Hematopoietic multipotent progenitor cell treated with erythropoietin and hydrocortisone succinate and interleukin-3 and kit ligand, for 4 days (in vitro differentiated cells): ENCODE measurements around the gene CAMTA1.

Experiments used
- DNase-seq: peaks from one replicate; pipeline ENCODE4 v3.0.0-alpha.2; 2015

The CAMTA1 gene

GRCh38 chr1:6985549-6986276 lies 200.5 kb downstream of the CAMTA1 start:
- DNase-seq, result no peak

GRCh38 chr1:6986281-6986680 lies 201.0 kb downstream of the CAMTA1 start:
- no peak for DNase-seq

DNA sequence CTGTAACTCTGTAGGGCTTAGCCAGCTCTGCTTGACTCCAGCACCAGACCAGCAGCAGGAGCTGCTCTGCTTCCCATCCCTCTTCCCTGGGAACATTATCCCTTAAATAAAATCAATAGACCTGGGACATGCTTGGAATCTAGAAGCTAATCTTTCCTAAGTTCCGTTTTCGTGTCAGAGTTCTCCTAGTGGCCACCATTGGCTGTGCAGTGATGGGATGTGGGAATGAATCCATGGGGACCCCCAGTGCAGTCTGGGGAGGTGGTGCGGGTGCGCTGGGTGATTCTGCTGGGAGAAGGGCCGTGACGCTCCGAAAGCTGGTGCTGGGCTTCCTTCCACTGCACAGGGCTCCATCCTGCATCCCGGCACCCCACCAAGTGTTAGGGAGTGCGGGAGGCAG lies 202.7 kb downstream of the CAMTA1 start:
- DNase-seq, result no peak

DNA sequence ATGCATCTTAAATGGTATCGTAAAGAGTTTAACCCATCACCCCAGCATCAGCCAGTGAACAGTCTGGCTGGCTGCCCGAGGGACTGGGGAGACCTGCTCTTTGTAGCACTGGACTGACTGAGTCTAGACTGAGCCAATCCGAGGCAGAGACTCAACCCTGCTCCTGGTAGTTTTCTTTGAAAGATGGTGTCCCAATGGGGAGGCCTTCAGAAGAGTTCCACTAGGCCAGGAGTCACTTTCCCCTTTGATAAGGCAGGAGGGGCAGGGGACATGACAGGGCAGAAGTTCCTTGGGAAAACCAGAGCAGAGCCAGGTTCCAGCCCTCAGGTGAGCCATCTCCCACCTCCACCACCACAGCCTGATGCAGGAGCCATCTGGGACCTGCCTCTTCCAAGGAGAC lies 203.5 kb downstream of the CAMTA1 start:
- DNase-seq, result no peak

DNA sequence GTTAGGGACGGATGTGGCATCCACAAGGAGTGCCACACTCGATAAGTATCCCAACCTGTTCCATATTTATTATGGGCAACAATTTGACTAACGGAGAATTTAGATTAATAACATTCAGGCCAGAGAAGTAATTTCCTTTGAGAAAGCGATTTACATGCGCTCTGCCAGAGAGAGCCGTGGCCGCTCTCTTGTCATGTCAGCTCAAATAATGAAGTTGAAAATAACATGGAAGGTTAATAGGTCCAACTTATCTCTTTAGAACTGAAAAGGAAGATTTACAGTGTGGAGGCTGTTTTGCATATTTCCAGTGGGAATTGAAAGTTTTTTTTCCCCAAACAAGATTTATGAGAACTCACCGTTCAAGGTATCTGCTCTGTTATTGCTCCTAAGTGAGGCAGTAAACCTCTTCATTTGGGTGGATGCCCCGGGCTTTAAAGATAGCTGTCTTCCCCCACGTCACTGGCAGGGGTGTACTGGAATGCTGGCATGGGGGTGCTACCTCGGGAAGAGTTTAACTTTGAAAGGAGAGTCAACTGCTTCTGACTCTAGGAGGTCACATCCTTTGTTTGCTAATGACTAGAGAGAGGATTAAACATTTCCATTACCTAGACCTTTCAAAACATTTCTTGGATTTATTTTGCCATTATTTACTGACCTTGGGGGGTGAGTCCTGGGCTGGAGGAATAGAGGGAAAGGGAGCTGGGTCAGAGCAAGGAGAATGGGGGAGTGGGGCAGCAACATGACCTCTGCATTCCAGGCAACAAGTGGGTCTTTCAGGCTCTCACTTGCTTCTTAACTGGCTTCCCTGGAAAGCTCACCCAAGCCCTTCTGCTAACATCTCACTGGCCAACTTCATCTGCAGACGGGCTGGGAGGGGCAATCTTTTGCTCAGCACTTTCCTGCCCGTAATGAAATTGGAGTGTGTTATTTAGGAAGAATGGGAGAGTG lies 204.2 kb downstream of the CAMTA1 start:
- DNase-seq, result no peak

DNA sequence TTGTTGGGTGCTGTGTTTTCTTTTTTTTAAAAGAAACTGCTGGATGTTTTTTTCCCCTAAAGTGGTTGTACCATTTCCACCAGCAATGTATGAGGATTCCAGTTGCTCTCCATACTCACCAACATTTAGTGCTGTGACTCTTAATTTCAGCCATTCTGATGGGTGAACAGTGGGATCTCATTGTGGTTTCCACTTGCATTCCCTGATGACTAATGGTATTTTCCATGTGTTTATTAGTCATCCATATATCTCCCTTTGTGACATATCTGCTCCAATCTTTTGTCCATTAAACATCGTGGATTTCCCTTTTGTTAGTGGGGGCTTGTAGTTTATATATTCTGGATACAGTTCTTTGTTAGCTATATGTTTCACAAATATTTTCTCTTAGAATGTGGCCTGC lies 206.0 kb downstream of the CAMTA1 start:
- DNase-seq, result no peak

DNA sequence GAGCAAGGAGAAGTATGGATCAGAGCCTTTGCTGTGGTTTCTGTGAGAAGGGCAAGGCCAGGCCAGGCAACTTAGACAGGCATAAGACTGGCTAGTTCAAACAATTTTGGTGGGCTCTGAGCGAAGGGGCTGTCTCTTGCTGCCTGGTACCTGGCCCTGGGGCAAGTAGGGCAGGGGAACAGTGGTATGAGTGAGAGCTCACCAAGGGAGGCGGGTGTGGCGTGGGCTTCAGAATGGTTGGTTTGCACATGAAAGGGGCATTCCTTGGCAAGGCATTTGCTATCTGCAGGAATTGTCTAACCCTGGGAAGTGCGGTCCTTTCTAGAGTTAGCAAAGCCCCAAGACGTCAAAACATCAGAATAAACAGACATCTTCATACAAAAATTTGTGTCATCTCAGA lies 210.5 kb downstream of the CAMTA1 start:
- DNase-seq, result no peak

GRCh38 chr1:6996371-6996770 lies 211.1 kb downstream of the CAMTA1 start:
- peak; percentile 35 for DNase-seq

DNA sequence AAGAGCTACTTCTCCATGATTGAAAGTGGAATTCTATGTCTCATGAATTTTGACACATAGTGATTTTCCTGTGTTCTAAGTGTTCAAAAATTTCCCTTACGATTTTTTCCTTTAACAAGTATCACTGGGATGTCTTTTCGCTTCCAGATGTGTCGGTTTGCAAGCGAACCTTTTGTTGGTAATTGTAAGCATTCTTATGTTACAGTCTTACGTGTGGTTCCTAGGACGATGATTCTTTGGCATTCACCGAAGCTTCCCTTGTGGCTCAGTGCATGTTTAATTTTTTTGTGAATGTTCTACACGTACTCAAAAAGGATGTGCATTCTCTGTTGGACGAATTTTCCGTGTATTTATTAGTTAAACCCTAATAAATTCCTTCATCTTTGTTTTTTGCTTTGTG lies 211.6 kb downstream of the CAMTA1 start:
- DNase-seq, result no peak

GRCh38 chr1:6998267-6998666 lies 213.0 kb downstream of the CAMTA1 start:
- DNase-seq, result peak; percentile 2

DNA sequence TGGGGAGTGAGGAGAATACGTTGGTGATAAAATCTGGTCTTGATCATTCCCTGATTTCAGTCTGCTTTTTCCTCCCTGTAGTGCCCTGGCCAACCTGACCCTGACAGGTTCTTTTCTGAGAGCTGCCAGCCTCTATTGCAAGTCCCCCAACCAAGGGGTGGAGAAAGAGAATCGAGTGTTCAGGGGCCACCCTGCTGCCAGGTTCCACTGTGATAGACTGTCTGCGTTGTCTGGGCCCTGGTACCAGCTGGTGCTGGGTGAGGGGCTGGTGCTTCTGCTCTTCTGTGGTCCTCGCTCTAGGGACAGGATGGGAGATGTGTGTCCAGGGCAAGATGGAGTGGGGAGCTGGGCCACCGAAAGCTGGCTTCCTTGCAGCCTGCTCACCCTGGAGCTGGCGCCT lies 214.6 kb downstream of the CAMTA1 start:
- DNase-seq, result no peak

GRCh38 chr1:7000720-7001119 lies 215.5 kb downstream of the CAMTA1 start:
- no peak for DNase-seq

DNA sequence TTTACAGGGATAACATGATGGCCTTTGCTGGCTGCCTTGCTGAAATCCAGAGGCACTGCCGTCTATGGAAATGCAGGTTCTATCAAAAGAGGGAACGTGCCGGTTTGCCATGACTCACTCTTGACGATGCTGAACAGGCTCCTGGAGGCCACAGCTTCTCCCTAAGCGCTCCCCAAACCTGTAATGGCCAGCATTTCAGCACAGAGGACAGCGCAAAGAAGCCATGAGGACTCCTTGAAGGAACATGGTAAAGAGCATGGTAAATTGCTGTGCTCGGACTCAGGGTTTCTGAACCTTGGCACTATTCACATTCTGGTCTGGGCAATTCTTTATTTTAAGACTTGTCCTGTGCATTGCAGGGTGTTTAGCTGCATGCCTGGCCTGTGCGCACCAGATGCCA lies 217.5 kb downstream of the CAMTA1 start:
- no peak for DNase-seq

DNA sequence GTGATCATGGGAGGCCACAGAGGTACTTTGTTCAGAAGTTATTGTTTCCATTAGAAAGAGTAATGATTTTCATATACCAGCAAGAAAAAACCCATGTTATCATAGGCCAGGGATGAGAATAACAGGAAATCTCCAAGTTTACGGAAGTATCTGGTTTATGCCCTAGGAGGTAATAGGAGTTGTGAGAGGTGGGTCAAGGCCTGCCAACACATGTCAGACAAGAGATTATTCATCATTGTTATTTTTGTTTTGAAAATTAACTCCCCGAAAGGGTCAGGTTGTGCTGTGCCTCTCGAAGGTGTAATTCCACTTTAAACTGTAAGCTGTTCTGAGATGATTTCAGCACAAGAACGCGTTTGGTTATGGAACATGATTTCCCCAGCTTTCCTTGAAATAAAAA lies 218.4 kb downstream of the CAMTA1 start:
- no peak for DNase-seq

- DNase-seq, result no peak
Observed at GRCh38 chr1:7004181-7004580, 218.9 kb downstream of the CAMTA1 start.

GRCh38 chr1:7005762-7006161 lies 220.5 kb downstream of the CAMTA1 start:
- DNase-seq, result no peak

GRCh38 chr1:7006996-7007871 lies 222.0 kb downstream of the CAMTA1 start:
- no peak for DNase-seq

GRCh38 chr1:7007902-7008301 lies 222.6 kb downstream of the CAMTA1 start:
- no peak for DNase-seq

DNA sequence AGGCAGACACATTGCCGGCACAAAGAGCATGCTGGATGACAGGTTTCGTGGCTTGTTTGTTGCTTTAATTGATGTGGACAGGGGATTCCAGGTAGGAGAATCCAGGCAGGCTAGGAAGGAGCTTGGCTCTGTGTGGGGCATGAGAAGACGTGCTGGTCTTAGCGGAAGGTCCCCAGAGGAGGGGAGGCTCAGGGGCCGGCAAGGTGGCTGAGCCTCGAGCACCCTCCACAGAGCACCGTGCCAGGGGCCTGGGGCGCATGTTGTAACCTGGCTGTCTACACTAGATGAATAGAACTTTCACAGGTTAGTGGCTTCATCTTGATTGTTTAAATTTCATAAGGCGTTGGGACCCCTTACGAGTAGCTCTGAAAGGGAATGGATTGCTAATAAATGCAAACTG lies 223.1 kb downstream of the CAMTA1 start:
- no peak for DNase-seq

- no peak for DNase-seq
Observed at GRCh38 chr1:7008975-7009740, 223.9 kb downstream of the CAMTA1 start.

GRCh38 chr1:7009741-7010525 lies 224.7 kb downstream of the CAMTA1 start:
- DNase-seq, result no peak
